Measurements from ENCODE around the gene PTRHD1. TPM values are rescaled to one million over a fixed set of nuclear protein-coding genes. Genes with fewer than 3 reads are reported as not detected.
"Not testable (repeated sequence)": the region's sequence is repeated elsewhere in the genome, so short reads cannot be mapped to it uniquely, and the experiment has no call there.

PTRHD1 gene
- total RNA-seq = 10 to 100 TPM; 21.7 to 23.5 TPM

- intact Hi-C loops (cut with micrococcal nuclease) = loop anchor here (1.0 to 2.0 kb wide), 7 partner anchors 126 to 866 kb away; partner anchors contain the start of genes ATAD2B, DNAJC27, EFR3B and SF3B6
- H3K27me3 Mint-ChIP-seq (ENCODE audit: low read depth) = no peaks in the 10 kb centered on the region
- H3K4me1 Mint-ChIP-seq (ENCODE audit: low read depth) = peaks cover 40% of the 10 kb centered on the region
- H3K27ac Mint-ChIP-seq = peak within 1 kb of the TSS; percentile 99
- H3K4me3 Mint-ChIP-seq = peak within 1 kb of the TSS; percentile 97
- no peaks in the 10 kb centered on the region for H3K9me3 Mint-ChIP-seq
- CTCF ChIA-PET = interaction anchor here (0.6 to 1.8 kb wide), 8 partner anchors 13 to 383 kb away, joined by 3 to 6 read pairs (median 4); partner anchors contain the start of gene NCOA1
- DNase-seq = peak; percentile 97
- H3K36me3 Mint-ChIP-seq (ENCODE audit: low read depth) = peaks cover 42% of the 10 kb centered on the region
Observed at GRCh38 chr2:24792874-24793760, at the start of gene PTRHD1, which contains the start of gene CENPO. PTRHD1 (minus strand) TSS chr2:24793391; CDS start chr2:24793377, 14 bp downstream. CENPO (plus strand) TSS chr2:24793425; CDS start chr2:24793920, 495 bp downstream.

DNA sequence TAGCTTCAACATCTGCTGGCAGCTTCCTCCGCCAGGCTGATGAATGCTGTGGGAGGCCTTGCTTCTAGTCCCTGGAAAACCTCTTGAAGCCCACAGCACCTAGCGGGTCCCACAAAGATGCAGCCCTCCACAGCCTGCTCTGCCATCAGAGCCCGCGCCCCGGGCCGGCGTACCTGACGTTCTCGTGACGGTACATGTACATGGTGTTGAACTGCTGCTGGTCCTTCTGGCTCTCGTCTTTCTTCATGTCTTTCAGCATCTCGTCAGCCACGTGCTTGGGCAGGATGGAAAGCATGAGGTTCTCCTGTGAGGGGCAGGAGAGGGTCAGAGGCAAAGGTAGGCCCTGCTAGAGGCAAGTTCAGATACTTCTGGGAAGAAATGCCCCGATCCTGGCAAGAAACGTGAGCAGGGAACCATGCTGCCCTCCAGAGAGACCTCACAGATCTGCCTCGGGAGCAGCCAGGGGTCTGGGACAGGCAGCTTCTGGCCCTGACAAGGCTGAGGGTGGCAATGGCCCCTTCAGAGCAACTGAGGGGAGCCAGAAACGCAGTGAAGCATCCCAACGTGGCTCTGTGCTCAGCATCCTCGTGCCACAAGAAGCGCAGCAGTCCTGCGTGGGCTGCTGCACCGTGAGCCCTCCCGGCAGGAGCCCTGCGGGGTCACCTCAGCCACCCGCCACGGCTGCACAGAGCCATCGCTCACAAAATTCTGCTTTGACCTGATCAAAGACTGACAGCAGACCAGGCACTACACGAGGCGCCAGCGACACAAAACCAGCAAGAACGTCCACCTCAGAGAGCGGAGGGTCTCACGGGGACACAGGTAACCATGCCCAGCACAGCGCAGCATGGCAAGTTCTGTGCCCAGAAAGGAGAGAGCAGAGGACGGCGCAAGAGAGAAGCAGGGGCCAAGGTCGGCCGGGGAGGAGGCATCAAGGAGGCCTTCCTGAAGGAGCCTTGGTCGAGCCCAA is 49.2 kb upstream of the PTRHD1 start:
- peaks cover 14% of the 10 kb centered on the region for H3K36me3 Mint-ChIP-seq (ENCODE audit: low read depth)
- no peak for DNase-seq
- H3K4me1 Mint-ChIP-seq (ENCODE audit: low read depth) = no peaks in the 10 kb centered on the region
- no peak overlapping the region for H3K4me3 Mint-ChIP-seq
- H3K27me3 Mint-ChIP-seq (ENCODE audit: low read depth) = no peaks in the 10 kb centered on the region
- H3K27ac Mint-ChIP-seq = no peak overlapping the region
- H3K9me3 Mint-ChIP-seq = no peaks in the 10 kb centered on the region
- CTCF ChIA-PET = no interaction called here
- intact Hi-C loops (cut with micrococcal nuclease) = no loop called here

DNA sequence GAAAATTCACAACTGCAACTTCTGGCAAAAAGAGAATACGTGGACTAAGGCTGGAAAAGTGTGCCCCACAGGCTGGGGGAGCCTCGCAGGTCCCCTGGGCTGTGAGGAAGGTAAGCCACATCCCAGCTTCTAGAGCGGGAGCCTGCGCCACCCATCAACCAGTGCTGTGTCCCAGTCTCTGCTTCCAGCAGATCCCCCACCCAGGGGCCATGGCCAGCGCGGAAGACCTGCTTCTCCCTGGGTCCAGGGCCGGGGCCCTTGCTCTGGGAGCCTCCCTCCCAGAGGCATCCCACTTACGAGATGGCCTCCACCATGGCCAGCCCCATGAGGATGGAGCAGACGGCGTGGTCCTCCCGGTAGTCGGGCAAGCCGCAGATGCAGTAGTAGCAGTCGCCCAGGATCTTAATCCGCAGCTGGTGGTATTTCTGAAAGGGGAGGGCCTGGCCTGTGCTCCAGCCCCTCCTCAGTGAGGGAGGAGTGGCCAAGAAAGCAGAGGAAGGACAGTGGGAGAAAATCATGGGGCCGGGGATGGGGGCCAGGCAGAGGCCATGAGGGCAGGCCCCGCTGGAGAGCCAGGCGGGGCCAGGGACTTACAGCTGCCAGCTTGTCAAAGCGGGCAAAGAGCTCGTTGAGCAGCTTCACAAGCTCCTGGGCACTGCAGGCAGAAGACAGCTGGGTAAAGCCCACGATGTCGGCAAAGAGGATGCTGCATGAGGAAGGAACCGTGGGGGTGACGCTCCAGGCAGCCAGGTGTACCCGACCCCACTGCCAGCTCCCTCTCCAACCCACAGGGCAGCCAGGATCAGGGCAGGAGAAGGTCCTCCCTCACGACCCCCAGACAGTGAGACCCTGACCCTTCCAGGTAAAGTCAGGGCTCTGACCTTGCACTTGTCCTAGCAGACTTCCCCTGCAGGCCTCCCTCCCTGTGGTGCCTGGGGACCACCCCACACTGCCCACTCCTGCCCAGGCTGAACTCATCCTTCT is 48.1 kb upstream of the PTRHD1 start:
- no peak overlapping the region for H3K4me3 Mint-ChIP-seq
- DNase-seq = no peak
- CTCF ChIA-PET = no interaction called here
- peaks cover 18% of the 10 kb centered on the region for H3K36me3 Mint-ChIP-seq (ENCODE audit: low read depth)
- H3K9me3 Mint-ChIP-seq = no peaks in the 10 kb centered on the region
- intact Hi-C loops (cut with micrococcal nuclease) = no loop called here
- no peaks in the 10 kb centered on the region for H3K4me1 Mint-ChIP-seq (ENCODE audit: low read depth)
- H3K27me3 Mint-ChIP-seq (ENCODE audit: low read depth) = no peaks in the 10 kb centered on the region
- no peak overlapping the region for H3K27ac Mint-ChIP-seq

DNA sequence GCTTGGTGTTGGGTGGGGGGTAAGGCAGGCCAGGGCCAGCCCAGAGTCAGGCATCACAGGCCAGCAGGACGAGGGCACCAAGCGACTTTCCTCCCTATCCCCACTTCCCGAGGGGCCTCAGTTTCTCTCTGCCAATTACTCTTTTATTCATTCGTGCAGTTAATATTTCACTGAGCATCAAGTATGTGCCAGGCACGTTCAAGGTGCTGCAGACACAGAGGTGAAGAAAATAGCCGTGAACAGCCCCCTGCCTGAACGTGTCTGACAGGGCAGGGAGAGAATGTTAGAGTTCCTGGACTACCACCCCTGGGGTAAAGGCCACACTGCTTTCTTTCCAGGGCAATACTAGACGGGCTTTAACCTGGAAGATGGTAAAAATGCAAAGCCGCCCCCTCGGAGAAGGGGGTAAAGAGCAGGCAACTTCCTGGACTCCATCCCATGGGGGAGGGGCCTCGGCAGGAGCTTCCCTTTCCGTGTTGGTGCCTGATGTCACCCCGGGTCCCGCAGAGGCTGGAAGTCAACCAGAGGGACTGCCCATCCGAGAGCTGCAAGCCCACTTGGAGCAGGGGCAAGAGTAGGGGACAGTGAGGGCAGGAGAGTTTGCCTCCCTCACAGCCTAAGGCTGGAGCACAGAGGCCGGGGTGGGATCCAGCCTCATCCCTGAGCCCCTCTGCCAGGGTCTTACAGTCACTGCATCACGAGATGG is 47.1 kb upstream of the PTRHD1 start:
- CTCF ChIA-PET = no interaction called here

DNA sequence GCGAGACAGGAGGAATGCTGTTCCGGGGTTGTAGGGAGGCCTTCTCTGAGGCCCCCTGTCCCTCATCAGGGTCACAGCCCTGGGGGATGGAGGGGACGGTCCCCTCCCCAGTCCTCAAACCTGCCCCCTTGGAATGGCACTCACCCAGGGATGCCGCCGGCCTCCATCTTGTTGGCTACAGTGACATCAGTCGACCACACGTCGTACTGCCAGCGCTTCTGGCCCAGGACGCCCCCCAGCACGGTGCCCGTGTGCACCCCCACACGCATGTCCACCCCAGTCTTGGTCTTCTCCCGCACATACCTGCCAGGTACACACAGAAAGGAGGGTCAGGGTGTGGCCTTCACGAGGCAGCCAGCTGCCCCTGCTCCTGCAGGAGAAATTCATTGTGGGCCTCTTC is 46.5 kb upstream of the PTRHD1 start:
- Mint-ChIP-seq H3K4me3 (no peak overlapping the region), H3K9me3 (no peaks in the 10 kb centered on the region), H3K36me3 (ENCODE audit: low read depth) (peaks cover 26% of the 10 kb centered on the region), H3K27me3 (ENCODE audit: low read depth) (no peaks in the 10 kb centered on the region), H3K4me1 (ENCODE audit: low read depth) (no peaks in the 10 kb centered on the region), H3K27ac (no peak overlapping the region)
- no peak for DNase-seq
- CTCF ChIA-PET = no interaction called here
- intact Hi-C loops (cut with micrococcal nuclease) = no loop called here

More for the DNA sequence above, 47.1 kb upstream of the PTRHD1 start:
- no peaks in the 10 kb centered on the region for H3K9me3 Mint-ChIP-seq
- no peaks in the 10 kb centered on the region for H3K27me3 Mint-ChIP-seq (ENCODE audit: low read depth)
- H3K36me3 Mint-ChIP-seq (ENCODE audit: low read depth) = peaks cover 23% of the 10 kb centered on the region
- H3K27ac Mint-ChIP-seq = no peak overlapping the region
- intact Hi-C loops (cut with micrococcal nuclease) = no loop called here
- no peaks in the 10 kb centered on the region for H3K4me1 Mint-ChIP-seq (ENCODE audit: low read depth)
- no peak overlapping the region for H3K4me3 Mint-ChIP-seq
- DNase-seq = no peak

DNA sequence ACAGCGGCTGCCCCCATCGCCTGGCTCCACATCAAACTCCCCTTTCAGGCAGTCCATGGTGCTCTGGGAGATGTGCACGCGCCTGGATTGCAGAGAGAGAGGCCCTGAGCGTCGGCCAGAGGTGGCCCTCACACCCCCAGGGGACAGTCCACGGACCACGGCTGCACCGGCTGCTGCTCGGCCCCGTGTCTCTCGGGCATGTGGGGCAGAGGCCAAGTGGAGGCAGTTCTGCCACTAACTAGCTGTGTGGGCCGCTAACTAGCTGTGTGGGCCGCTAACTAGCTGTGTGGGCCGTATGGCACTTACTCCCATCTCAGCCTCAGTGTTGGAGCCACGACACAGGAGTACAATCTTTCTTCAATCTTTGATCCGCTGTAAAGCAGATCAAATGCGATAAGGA is 45.4 kb upstream of the PTRHD1 start:
- no peak overlapping the region for H3K4me3 Mint-ChIP-seq
- CTCF ChIA-PET = no interaction called here
- peaks cover 26% of the 10 kb centered on the region for H3K36me3 Mint-ChIP-seq (ENCODE audit: low read depth)

GRCh38 chr2:24837996-24838513 is 44.9 kb upstream of the PTRHD1 start:
- Mint-ChIP-seq H3K27me3 (ENCODE audit: low read depth) (no peaks in the 10 kb centered on the region), H3K4me3 (no peak overlapping the region), H3K27ac (no peak overlapping the region), H3K36me3 (ENCODE audit: low read depth) (peaks cover 26% of the 10 kb centered on the region), H3K4me1 (ENCODE audit: low read depth) (no peaks in the 10 kb centered on the region), H3K9me3 (no peaks in the 10 kb centered on the region)
- intact Hi-C loops (cut with micrococcal nuclease) = no loop called here
- DNase-seq = no peak
- CTCF ChIA-PET = interaction anchor here (1.1 kb wide), 1 partner anchor 429 kb away, joined by 6 read pairs; no protein-coding TSS in a partner anchor

More for the DNA sequence above, 45.4 kb upstream of the PTRHD1 start:
- H3K9me3 Mint-ChIP-seq = no peaks in the 10 kb centered on the region
- H3K27ac Mint-ChIP-seq = no peak overlapping the region
- intact Hi-C loops (cut with micrococcal nuclease) = no loop called here
- DNase-seq = no peak
- no peaks in the 10 kb centered on the region for H3K27me3 Mint-ChIP-seq (ENCODE audit: low read depth)
- no peaks in the 10 kb centered on the region for H3K4me1 Mint-ChIP-seq (ENCODE audit: low read depth)

DNA sequence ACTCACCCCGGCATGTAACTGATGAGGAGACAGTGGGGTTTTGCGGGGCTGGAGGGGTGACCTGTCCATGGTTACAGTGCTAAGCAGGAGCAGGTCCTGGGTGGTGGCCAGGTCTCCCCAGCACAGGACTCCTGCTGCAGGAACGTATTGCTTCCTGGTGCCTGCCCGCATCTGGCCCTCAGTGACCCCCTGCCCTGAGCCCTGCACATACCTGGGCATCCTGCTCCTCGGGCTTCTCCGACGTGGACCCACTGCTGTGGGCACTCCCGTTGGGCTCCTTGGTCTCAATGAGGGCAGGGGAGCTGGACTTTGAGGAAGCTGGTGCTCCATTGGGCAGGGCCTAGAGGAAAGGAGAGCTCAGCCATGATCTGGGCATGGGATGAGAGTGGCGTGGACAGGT is 43.5 kb upstream of the PTRHD1 start:
- no peaks in the 10 kb centered on the region for H3K9me3 Mint-ChIP-seq
- CTCF ChIA-PET = interaction anchor here (1.1 kb wide), 1 partner anchor 427 kb away, joined by 6 read pairs; no protein-coding TSS in a partner anchor
- H3K36me3 Mint-ChIP-seq (ENCODE audit: low read depth) = peaks cover 22% of the 10 kb centered on the region
- H3K4me3 Mint-ChIP-seq = no peak overlapping the region
- DNase-seq = no peak
- H3K4me1 Mint-ChIP-seq (ENCODE audit: low read depth) = no peaks in the 10 kb centered on the region
- H3K27ac Mint-ChIP-seq = no peak overlapping the region
- H3K27me3 Mint-ChIP-seq (ENCODE audit: low read depth) = no peaks in the 10 kb centered on the region
- intact Hi-C loops (cut with micrococcal nuclease) = no loop called here

DNA sequence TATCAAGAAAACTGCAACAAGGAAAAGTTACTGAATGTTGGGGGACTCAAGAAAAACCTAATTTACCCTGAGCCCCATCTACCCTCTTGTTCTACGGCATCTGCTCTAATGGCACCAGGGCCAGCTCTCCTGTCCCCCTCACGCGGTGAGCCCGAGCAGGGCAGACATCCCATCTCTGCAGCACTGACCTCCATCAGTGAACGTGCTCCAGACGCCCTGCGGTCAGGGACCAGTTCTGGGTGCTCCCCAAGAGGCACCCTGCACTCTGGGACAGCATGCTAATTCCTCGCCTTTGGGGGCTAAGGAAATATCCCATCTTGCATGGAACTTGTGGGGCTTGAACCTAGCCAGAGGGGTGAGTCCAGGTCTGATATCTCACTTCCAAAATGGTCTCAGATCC is 43.0 kb upstream of the PTRHD1 start:
- Mint-ChIP-seq H3K4me3 (no peak overlapping the region), H3K27ac (no peak overlapping the region), H3K4me1 (ENCODE audit: low read depth) (no peaks in the 10 kb centered on the region), H3K36me3 (ENCODE audit: low read depth) (peaks cover 22% of the 10 kb centered on the region), H3K9me3 (no peaks in the 10 kb centered on the region), H3K27me3 (ENCODE audit: low read depth) (no peaks in the 10 kb centered on the region)
- intact Hi-C loops (cut with micrococcal nuclease) = no loop called here
- CTCF ChIA-PET = no interaction called here
- DNase-seq = no peak

- DNase-seq; H3K27ac Mint-ChIP-seq; H3K27me3 Mint-ChIP-seq (ENCODE audit: low read depth); intact Hi-C loops (cut with micrococcal nuclease); H3K4me3 Mint-ChIP-seq; H3K9me3 Mint-ChIP-seq; H3K4me1 Mint-ChIP-seq (ENCODE audit: low read depth): not testable (repeated sequence)
- CTCF ChIA-PET = interaction anchor here (0.6 to 1.4 kb wide), 2 partner anchors 70 to 413 kb away, joined by 3 to 4 read pairs; no protein-coding TSS in a partner anchor
- peaks cover 20% of the 10 kb centered on the region for H3K36me3 Mint-ChIP-seq (ENCODE audit: low read depth)
Observed at GRCh38 chr2:24835411-24835810, 42.2 kb upstream of the PTRHD1 start.

All from activated naive CD4-positive, alpha-beta T cell treated with anti-CD3 and anti-CD28 coated beads for 36 hours (primary cell).